Measurements from ENCODE around the gene SETD6.
"Not testable (repeated sequence)": the region's sequence is repeated elsewhere in the genome, so short reads cannot be mapped to it uniquely, and the experiment has no call there.

The SETD6 gene

GRCh38 chr16:58548378-58548777 is 33.1 kb downstream of the SETD6 start:
- no peak for DNase-seq

- DNase-seq: no peak
Measured at GRCh38 chr16:58551496-58551895, 36.2 kb downstream of the SETD6 start.

GRCh38 chr16:58556678-58557077 is 41.4 kb downstream of the SETD6 start:
- no peak for DNase-seq

GRCh38 chr16:58563235-58563634 is 47.9 kb downstream of the SETD6 start:
- no peak for DNase-seq

GRCh38 chr16:58563775-58564174 is 48.5 kb downstream of the SETD6 start:
- DNase-seq: no peak

GRCh38 chr16:58565697-58566096 is 50.4 kb downstream of the SETD6 start:
- not testable (repeated sequence) for DNase-seq
